K562 (cell line): ENCODE results near the gene GPX6.

Experiments used
- EZH2 ChIP-seq: IDR thresholded peaks from 2 replicates; pipeline ENCODE4 v1.6.1; 2012; ENCODE audit warnings: low read depth, mild to moderate bottlenecking, inconsistent platforms, low read length, borderline replicate concordance
- TFAP4 ChIP-seq: sonication (generic); formaldehyde crosslinking; IDR thresholded peaks from 2 replicates; pipeline ENCODE4 v1.8.0; 2022; ENCODE audit warnings: missing genetic modification reagents, mild to moderate bottlenecking, moderate library complexity, borderline replicate concordance
- ZBTB34 ChIP-seq: fragments of 250-450 bp; sonication (Bioruptor Pico); IDR thresholded peaks from 2 replicates; pipeline ENCODE4 v1.8.0; 2021; ENCODE audit warnings: mild to moderate bottlenecking, moderate library complexity
- ZNF780A ChIP-seq: fragments of 250-450 bp; sonication (Bioruptor Pico); IDR thresholded peaks from 2 replicates; pipeline ENCODE4 v1.5.0; 2021; ENCODE audit warnings: mild to moderate bottlenecking
- TF ChIP-seq, protein P1 (sequence below), 3 experiments: IDR thresholded peaks in 2 of 3; conservative IDR thresholded peaks in 1 of 3; 2 replicates each; pipeline ENCODE4 v1.5.1; 2011 to 2012; ENCODE audit warnings: low read length in 3 of 3, mild to moderate bottlenecking in 3 of 3, control low read depth in 2 of 3, improper control_type of control experiment in 1 of 3, inconsistent platforms in 1 of 3, low read depth in 1 of 3, mixed read lengths in 1 of 3, moderate library complexity in 1 of 3; ENCODE audit not compliant: insufficient read depth in 2 of 3

DNA sequence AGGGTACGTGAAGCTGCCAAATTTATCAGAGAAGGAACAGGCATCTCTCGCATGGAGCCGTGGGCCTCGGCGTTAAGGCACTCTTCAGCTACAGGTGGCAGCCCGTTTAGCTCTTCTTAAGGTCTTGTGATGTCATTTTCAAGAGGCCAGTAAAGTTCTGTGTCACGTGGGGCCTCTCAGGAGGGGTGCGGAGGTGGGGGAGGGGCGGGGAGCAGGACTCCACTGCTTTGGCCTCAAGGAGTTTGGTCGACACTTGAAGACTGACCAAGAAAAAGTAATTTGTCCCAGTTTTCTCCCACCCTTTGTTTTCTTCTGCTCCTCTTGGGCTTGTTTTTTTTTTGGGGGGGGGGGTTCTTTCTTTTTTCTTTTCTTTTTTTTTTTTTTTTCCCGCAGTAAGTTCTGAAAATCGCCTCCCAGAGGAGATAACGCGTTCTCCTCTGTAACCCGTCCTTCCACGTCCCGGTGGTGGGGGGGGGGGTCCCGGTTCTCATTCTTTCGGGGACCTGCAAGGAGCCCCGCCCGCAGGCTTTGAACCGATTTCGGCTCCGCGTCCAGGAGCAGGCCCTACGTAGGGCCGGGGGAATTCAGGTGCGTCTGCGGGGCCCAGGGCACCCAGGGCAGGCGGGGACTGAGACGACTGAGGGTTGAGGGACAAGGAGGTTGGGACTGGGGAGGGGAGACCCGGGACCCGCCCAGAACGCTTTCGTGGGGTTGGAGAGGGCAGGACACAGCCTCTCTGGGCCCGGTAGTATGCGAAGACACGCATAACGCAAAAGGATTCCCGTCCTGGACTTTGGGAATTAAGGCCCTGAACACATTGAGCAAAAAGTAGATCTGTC, 26.0 kb downstream of the GPX6 start:
- TF ChIP-seq ZBTB34 (CRISPR knock-in tag) (no peak), EZH2 (no peak), TFAP4 (peak; percentile 68), ZNF780A (CRISPR knock-in tag) (no peak)
- TF ChIP-seq, protein P1, sequence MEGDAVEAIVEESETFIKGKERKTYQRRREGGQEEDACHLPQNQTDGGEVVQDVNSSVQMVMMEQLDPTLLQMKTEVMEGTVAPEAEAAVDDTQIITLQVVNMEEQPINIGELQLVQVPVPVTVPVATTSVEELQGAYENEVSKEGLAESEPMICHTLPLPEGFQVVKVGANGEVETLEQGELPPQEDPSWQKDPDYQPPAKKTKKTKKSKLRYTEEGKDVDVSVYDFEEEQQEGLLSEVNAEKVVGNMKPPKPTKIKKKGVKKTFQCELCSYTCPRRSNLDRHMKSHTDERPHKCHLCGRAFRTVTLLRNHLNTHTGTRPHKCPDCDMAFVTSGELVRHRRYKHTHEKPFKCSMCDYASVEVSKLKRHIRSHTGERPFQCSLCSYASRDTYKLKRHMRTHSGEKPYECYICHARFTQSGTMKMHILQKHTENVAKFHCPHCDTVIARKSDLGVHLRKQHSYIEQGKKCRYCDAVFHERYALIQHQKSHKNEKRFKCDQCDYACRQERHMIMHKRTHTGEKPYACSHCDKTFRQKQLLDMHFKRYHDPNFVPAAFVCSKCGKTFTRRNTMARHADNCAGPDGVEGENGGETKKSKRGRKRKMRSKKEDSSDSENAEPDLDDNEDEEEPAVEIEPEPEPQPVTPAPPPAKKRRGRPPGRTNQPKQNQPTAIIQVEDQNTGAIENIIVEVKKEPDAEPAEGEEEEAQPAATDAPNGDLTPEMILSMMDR (IDR thresholded peaks at IDR 0.05 in 2 of 3, conservative IDR thresholded peaks at IDR 0.05 in 1 of 3; ENCODE audit: insufficient read depth in 2 of 3, low read depth in 1 of 3, low read length in 3 of 3) = no peak
